IPS-11a (cell line): ENCODE measurements around the gene RUNX2.

Source experiments
- H3K4me3 ChIP-seq: one replicate; pipeline ENCODE4 v1.5.1; 2013; ENCODE audit warnings: low read depth, low read length, control low read depth

The RUNX2 gene

GRCh38 chr6:45609141-45609638, 281.1 kb downstream of the RUNX2 start:
- H3K4me3 ChIP-seq: no peak overlapping the region

DNA sequence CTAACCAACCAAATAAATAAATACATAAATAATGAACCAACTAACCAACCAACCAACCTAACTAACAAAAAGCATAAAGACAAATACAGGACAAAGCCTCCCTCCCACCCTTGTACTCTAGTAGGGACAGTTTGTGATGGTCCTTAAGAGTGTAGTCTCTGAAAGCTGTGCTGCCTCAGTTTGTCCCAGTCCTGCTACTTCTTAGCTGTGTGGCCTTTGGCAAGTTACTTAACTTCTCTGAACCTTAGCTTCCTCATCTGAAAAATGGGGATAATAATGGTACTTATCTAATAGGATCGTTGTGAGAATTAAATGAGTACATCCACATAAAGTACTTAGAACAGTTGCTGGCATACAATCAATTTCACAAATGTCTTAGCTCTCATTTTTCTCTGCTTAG, 282.2 kb downstream of the RUNX2 start:
- H3K4me3 ChIP-seq: no peak overlapping the region

GRCh38 chr6:45610832-45611231, 282.7 kb downstream of the RUNX2 start:
- no peak overlapping the region for H3K4me3 ChIP-seq

GRCh38 chr6:45611491-45611890, 283.4 kb downstream of the RUNX2 start:
- no peak overlapping the region for H3K4me3 ChIP-seq

GRCh38 chr6:45613656-45614055, 285.5 kb downstream of the RUNX2 start:
- no peak overlapping the region for H3K4me3 ChIP-seq

- H3K4me3 ChIP-seq: no peak overlapping the region
These were observed 286.6 kb downstream of the RUNX2 start for GRCh38 chr6:45614488-45615285.

GRCh38 chr6:45616209-45616608, 288.1 kb downstream of the RUNX2 start:
- no peak overlapping the region for H3K4me3 ChIP-seq

DNA sequence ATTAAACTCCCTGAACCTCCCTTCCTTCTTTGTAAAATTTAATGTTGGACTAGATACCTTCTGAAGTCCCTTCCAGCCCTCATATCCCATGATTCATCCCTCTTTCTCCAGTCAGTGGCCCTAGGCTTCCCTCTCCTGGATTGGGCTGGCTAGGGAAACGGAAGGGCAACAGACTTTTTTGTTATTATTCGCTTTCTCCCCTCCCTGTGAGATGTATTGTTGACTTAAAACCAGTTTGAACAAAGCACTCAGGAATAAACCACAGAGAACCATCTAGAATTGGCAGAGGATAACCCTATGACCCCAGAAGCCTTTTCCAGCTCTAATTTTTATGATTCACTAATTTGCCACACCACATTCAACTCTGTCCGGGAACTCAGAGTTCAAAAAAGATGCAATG, 289.3 kb downstream of the RUNX2 start:
- H3K4me3 ChIP-seq: no peak overlapping the region

DNA sequence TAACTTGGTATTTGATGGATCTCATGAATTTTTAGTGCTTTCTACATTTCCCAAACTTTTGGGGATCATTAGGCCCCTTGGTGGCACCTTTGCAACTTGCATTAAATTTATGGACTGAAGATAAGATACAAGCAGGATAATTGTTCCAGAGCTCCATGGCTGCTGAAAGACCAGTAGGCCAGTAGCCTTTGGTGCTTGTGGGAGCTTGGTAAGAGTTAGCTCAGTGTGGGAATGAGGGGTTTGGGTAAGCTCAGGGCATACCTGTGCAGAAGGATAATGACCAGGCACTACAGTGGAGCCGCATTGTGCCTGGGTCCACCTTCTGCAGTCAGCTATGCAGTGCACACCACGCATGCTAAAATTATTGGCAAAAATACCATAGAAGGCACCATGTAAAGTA, 290.1 kb downstream of the RUNX2 start:
- no peak overlapping the region for H3K4me3 ChIP-seq

DNA sequence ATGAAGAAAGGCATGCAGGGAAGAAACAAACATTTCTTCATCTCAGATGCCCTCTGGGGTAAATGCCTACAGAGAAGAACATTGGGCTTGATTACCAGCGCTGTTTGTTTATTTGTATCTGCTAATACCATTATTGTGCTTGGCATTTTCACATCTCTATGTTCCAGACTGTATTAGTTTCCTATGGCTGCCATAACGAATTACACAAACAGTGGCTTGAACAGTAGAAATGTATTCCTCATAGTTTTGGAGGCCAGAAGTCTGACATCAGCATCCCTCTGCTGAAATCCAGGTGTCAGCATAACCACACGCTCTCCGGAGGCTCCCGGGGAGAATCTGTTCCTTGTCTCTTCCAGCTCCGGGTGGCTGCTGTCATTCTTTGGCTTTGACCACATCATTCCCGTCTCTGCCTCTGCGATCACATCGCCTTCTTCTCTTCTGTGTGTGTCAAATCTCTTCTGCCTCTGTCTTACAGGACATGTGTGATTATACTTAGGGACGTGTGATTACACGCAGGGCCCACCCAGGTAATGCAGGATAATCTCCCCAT, 291.2 kb downstream of the RUNX2 start:
- no peak overlapping the region for H3K4me3 ChIP-seq

GRCh38 chr6:45619994-45620471, 291.9 kb downstream of the RUNX2 start:
- no peak overlapping the region for H3K4me3 ChIP-seq

GRCh38 chr6:45624228-45624627, 296.1 kb downstream of the RUNX2 start:
- no peak overlapping the region for H3K4me3 ChIP-seq

DNA sequence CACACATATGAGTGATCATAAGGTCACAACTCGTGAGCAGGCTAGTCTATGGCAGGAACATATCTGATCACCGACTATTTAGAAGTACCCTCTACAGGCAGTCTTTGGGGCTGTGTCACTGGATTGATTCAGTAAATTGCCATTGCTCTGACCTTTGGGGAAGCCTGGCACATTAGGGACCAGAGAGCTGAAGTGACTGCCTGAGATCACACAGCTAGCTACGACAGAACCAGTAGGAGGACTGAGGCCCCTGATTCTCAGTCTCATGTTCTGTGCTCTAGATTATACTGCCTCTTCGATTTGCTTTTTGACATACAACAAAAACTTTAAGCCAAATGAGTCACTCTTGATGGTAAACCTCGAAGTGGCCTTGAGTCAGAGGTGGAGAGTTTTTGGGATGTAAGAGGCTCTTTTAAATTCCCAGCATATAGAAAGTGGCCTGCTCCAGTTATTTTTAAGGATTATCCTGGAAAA, 297.1 kb downstream of the RUNX2 start:
- H3K4me3 ChIP-seq: no peak overlapping the region

DNA sequence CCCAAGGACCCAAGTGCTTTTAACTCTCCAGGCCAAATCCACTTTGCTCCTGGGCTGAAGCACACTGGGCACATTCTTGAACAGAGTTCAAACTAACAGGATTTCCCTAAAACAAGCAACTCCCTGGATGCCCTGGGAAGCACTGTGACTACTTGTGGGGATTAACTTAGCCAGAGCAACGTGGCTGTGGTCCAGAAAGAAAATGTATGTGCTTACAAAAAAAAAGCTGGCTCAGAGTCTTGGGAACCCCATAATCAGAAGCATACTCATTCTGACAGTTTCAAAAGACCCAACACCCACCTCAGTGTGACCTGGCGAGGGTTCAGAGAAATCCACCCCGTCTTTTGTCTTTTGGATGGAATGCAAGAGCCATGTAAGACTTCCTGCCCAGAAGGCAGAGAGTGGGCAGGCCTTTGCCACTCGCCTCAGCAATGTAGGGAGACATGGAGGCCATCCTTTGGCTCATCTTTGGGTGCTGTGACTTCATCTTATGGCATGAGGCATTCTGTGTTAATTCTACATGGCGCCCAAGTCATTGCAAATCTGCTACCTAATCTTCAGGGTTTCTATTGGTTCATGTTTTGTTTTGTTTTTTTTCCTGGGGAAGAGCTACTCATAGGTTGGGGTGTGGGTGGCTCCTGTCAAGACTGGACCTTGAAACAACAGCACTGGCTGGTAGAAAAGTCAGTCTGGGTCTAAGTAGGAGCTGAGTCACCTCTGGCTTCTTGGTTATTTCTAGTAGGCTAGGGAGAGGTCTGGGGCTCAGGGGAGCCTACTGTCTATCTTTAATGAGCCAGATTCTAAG, 298.2 kb downstream of the RUNX2 start:
- H3K4me3 ChIP-seq: no peak overlapping the region

GRCh38 chr6:45630314-45630713, 302.2 kb downstream of the RUNX2 start:
- no peak overlapping the region for H3K4me3 ChIP-seq

DNA sequence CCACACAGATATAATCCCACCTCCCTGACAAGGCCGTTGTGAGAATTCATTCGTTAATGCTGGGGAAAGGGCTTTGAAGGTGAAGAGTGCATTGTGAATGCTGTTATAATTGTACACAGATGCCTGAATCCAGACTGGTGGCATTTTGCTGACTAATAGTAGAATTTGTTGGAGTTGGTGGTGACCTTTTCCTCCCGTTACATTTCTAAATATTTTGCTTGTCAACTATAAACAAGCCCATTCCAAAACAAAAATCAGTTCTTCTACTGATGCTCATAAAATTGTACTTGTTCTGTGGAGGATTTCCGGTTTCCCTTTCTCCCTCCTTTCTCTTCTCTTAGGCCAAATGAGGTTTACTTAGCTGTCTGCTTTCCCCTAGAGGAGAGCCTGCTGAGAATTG, 302.7 kb downstream of the RUNX2 start:
- H3K4me3 ChIP-seq: no peak overlapping the region

- no peak overlapping the region for H3K4me3 ChIP-seq
These were observed 303.3 kb downstream of the RUNX2 start for GRCh38 chr6:45631396-45631795.

DNA sequence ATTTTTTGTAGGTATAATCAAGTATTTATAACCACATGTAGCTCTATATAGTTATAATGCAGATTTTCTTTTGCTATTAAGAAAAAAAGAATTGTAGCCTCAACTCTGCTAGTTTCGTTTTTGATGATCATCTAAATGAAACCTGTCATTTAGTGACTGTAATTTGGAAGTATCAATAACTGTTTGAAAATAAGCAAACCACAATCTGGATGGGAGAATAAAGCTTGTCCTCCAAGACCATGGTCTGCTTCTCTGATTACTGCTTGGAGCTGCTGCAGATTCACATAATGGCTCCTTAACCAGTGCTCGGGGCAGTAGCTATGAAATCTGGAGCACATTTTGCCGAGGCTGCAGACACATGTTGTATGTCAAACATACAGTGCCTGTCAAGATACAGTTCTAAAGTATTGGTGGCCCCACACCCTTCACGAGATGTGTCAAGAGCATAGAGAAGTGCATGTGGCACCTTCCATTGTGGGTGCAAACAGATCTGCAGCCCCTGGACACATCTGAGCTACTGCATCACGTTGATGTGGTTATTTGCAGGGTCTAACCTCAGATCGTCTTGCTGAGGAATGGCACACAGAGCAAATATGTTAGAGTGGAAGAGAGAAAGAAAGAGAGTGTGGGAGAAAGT, 305.3 kb downstream of the RUNX2 start:
- H3K4me3 ChIP-seq: no peak overlapping the region

- H3K4me3 ChIP-seq: no peak overlapping the region
These were observed 306.1 kb downstream of the RUNX2 start for GRCh38 chr6:45634231-45634630.

- H3K4me3 ChIP-seq: no peak overlapping the region
These were observed 307.2 kb downstream of the RUNX2 start for GRCh38 chr6:45635284-45635867.

GRCh38 chr6:45637056-45637455, 308.9 kb downstream of the RUNX2 start:
- no peak overlapping the region for H3K4me3 ChIP-seq
